HG02588 (cell line): ENCODE measurements around the gene HELQ.
"Not testable (repeated sequence)": the region's sequence is repeated elsewhere in the genome, so short reads cannot be mapped to it uniquely, and the experiment has no call there.

ENCODE experiments used
- ATAC-seq: cut with Tn5 transposase; IDR thresholded peaks from one replicate; pipeline ENCODE4 v1.9.1; 2021; ENCODE audit warnings: mild to moderate bottlenecking, moderate library complexity; ENCODE audit not compliant: unreplicated experiment

HELQ gene

GRCh38 chr4:83455281-83456183 lies at the start of gene HELQ, which contains the start of gene MRPS18C:
Gene HELQ, minus strand, starts transcription at chr4:83455823. Its CDS starts 130 bp downstream, at chr4:83455693.
Gene MRPS18C, plus strand, starts transcription at chr4:83456058. Its CDS starts 20 bp downstream, at chr4:83456078.
- peak; percentile 94 for ATAC-seq

GRCh38 chr4:83504996-83505395 lies 49.4 kb upstream of the HELQ start:
- ATAC-seq, result no peak

- no peak for ATAC-seq
Measured at GRCh38 chr4:83504503-83504902, 48.9 kb upstream of the HELQ start.

- ATAC-seq, result no peak
Measured at GRCh38 chr4:83503974-83504373, 48.4 kb upstream of the HELQ start.

- ATAC-seq, result not testable (repeated sequence)
Measured at GRCh38 chr4:83501671-83502070, 46.0 kb upstream of the HELQ start.

GRCh38 chr4:83498187-83498586 lies 42.6 kb upstream of the HELQ start:
- ATAC-seq, result no peak

GRCh38 chr4:83496085-83496917 lies 40.7 kb upstream of the HELQ start:
- not testable (repeated sequence) for ATAC-seq

- ATAC-seq, result peak; percentile 72
Measured at GRCh38 chr4:83490876-83491450, 35.3 kb upstream of the HELQ start.

GRCh38 chr4:83489711-83490326 lies 34.2 kb upstream of the HELQ start:
- no peak for ATAC-seq

- ATAC-seq, result no peak
Measured at GRCh38 chr4:83486457-83487129, 31.0 kb upstream of the HELQ start.

- ATAC-seq, result peak; percentile 96
Measured at GRCh38 chr4:83484500-83485461, 29.2 kb upstream of the HELQ start, which contains the start of gene ABRAXAS1. Gene ABRAXAS1, minus strand, starts transcription at chr4:83485100. Its CDS starts 28 bp downstream, at chr4:83485072.

- no peak for ATAC-seq
Measured at GRCh38 chr4:83473966-83474365, 18.3 kb upstream of the HELQ start.

GRCh38 chr4:83473423-83473822 lies 17.8 kb upstream of the HELQ start:
- ATAC-seq, result no peak

- ATAC-seq, result no peak
Measured at GRCh38 chr4:83456184-83456501, 520 bp upstream of the HELQ start.

- no peak for ATAC-seq
Measured at GRCh38 chr4:83454686-83455085, 937 bp downstream of the HELQ start.

- ATAC-seq, result no peak
Measured at GRCh38 chr4:83449009-83449408, 6.6 kb downstream of the HELQ start.

- no peak for ATAC-seq
Measured at GRCh38 chr4:83440899-83441298, 14.7 kb downstream of the HELQ start.

- ATAC-seq, result no peak
Measured at GRCh38 chr4:83440148-83440814, 15.3 kb downstream of the HELQ start.

GRCh38 chr4:83438719-83439118 lies 16.9 kb downstream of the HELQ start:
- ATAC-seq, result no peak
